Sciatic nerve (tissue), 2 donors: Measurements from ENCODE around the gene PDHX. TPM values are rescaled to one million over a fixed set of nuclear protein-coding genes. Genes with fewer than 3 reads are reported as not detected.

Experiments used
- ATAC-seq: fragments of 200-7000 bp; cut with Tn5 transposase; one replicate; pipeline ENCODE4 v1.9.1; 2020; ENCODE audit warnings: mild to moderate bottlenecking, moderate library complexity
- DNase-seq: peaks from one replicate; pipeline ENCODE4 v3.0.0-alpha.2; 2020; ENCODE audit warnings: low spot score
- intact Hi-C: fragments of 100-400 bp; cut with DNase I; formaldehyde crosslinking; loops from one replicate; pipeline ENCODE4 v1.14.2; 2022
- microRNA-seq: library from miRNA; unstranded; fragments of <30 nt; microRNA quantifications from one replicate; pipeline ENCODE4 v1.2.0, GENCODE V29; 2020
- total RNA-seq: library from RNA; stranded (reverse); fragmentation: NEBNext Ultra II Directional; extraction: Animal tissue kit (Norgen Biotek cat#: 25700); gene quantifications from one replicate; pipeline ENCODE4 v1.2.1, GENCODE V29; 2021
- donor health status: DM: no; HTN: no; CAD: no.
- donor health status: DM: no; HTN: no; CAD: no.

PDHX gene
- total RNA-seq, 1 donor from 2014 or later = 37.0 TPM

DNA sequence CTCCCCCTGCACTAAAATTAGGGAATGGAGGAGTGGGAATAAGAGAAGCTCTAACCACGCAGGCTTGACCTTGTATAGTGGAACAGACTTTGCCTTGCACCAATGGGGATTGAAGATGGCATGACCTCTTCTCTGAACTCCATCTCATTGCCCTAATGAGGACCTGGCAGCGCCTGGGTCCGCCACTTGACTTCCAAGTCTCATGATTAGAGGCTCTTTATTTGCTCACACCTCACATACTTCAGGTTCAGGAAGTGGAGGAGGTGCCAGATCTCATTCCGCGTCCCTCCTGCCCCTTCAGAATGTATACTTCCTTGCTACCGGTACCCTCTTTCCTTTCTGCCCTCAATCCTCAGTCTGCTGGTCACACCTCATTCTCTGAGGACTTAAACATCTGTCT is 116.6 kb downstream of the PDHX start:
- DNase-seq (no peak), ATAC-seq (no peak)
- intact Hi-C loops = no loop called here

DNA sequence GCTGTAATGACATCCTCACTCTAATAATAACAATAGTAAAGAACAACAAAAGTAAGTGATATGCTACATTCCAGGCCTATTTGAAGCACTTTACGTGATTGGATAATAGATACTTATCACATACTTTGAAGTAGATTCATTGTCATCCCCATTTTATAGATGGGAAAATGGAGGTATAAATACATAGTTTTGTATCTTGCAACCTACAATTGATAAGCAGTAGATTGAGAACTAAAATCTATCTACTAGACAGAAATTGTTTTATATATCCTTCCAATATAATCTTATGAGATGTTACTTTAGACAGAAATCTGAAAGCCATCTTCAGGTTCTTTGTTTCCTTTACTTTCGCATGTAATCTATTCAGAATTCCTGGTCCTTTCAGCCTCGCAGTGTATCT is 118.0 kb downstream of the PDHX start:
- intact Hi-C loops = no loop called here
- ATAC-seq (no peak), DNase-seq (no peak)

DNA sequence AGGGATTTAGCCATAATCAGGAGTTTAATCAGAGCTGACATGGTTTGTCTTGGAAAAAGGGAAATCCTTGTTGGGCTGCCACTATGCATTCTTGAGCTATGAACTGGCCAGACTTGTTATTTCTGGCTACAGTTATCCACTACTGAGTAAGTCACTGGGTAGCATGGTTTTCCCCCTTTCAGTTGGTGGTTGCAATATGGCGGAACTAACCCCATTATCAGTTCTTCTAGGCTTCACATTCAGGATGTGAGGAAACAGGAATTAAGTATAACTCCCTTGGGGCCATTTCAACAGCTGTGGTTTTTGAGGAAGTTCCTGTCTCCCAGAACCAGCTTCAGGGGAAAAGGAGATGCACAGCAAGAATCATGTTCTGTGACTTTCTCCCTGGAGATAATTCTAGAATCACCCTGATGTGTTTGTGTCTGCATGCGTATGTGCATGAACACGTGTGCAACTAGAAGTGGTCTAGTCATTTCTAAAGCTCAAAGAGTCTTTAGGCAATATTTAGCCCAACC is 119.5 kb downstream of the PDHX start:
- peak; percentile 50 for ATAC-seq
- no peak for DNase-seq
- intact Hi-C loops = no loop called here

DNA sequence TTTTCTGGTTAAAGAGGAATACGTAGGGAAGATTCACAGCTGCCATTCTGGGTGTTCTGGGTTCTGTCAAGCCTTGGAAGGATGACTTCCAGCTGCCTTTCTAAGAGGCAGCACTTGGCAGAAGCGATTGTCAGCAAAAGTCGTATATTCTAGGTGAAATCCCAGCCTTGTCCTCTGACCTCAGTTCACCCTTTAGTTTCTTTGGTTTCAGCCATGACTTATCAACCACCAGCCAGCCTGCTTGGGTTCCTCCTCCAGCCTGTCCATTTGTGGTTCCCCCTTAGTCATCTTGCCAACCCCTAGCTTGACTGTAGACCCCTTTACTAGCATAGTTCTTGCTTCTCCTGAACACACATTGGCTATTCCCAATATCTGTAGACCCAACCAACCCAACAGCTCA is 120.2 kb downstream of the PDHX start:
- intact Hi-C loops = no loop called here
- DNase-seq = no peak
- ATAC-seq = no peak

DNA sequence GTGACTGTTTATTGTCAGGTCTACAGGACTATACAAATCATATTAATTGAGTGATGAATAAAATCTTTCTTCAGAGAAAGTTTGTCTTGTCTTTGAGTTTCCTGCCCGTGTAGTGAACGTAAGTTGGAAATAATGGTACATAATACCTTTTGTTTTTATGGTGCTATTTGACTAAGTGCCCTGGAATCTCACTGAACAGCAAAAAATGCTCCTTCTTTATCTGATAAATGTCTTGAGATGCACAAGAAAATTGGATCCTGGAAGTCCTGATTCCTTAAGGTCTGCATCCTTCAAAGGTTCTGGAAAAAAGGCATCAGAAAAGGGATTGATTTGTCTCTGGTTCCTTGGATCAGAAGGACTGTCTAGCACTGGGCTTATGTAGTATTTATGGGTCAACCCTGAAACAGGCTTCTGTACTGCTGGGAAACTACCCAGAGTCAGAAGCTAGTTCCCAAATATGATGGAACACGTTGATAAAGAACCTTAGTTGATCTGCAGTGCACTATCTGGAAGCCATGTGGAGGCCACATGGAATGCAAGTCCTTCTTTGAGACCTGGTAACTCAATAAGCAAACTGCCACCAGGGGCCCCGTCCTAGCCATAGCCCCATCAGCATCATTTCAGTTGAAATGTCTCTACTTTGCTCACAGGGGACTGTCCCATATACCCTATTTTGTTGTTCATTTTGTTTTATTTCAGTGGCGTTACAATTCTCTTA is 122.0 kb downstream of the PDHX start:
- no peak for ATAC-seq

DNA sequence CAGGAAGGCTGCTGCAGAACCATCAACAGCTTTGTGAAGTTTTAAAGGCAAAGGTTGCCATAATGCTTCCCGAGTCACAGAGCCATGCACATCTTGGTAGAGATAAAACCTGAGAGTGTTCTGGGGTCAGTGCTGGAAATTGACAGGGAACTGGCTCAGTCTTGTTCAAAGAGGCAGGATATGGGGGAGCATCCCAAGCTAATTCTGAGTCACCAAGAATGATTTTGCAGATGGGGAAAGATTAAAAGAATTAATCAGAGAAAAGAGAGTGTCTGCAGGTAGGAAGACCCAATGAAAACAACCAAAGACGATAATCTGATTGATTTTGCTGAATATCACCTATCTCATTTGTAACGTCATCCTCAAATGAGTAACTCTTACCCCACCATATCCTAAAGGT is 122.7 kb downstream of the PDHX start:
- intact Hi-C loops = no loop called here
- DNase-seq = no peak
- ATAC-seq = no peak

More for the DNA sequence above, 122.0 kb downstream of the PDHX start:
- intact Hi-C loops = no loop called here
- DNase-seq = no peak

DNA sequence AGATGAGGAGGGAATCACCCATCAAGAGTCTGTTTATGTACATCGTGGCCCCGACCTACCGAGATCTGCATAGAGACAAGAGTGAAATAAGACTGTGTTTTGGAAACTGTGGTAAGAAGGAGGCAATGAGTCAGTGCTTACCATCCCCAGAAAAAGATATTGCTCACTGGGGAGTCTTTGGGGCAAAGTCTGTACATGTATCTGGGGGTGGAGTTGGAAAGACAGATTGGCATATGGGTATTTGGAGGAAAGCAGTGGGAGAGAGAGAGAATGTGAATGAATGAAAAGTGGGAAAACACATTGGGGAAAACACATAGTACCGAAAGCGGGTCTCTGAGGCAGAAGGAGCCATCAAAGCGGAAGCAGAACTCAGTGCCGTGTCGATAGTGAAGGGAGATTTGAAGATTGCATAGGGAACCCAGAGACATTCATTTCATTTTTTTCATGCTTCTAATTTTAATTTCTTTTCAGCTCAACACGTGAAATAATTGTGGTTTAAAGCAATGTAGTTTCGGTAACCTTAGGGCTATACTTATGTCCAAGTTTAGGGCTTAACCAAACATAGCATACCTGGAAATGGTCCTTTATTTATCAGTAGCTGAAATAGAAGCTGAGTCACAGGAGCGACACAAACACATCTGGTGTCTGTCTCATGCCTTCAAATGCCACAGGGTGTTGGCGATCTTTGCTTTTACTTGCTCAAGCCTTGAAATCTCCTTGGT is 124.0 kb downstream of the PDHX start:
- DNase-seq (no peak), ATAC-seq (no peak)
- intact Hi-C loops = no loop called here

DNA sequence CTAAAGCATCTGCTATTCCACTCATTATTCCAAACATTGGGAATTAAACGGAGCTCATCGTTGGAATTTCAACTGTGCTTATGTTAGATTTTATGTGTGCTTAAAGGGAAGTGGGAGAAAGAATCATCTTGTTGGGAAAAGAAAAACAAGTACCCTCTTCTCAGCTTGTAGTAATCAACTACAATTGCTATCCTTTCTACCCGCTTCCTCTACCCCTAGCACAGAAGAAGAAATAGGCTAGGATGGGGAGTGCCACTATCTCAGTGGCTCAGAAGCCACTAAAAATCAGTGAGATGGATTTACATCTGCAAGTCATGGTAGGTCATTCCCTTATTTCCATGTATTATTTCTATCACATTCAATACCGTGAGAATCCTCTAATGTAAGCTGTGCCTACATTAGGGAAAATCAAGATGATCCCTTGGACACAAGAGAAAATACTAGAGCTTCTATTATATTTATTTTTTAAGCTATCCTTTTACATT is 124.7 kb downstream of the PDHX start:
- intact Hi-C loops = no loop called here
- no peak for ATAC-seq
- no peak for DNase-seq

DNA sequence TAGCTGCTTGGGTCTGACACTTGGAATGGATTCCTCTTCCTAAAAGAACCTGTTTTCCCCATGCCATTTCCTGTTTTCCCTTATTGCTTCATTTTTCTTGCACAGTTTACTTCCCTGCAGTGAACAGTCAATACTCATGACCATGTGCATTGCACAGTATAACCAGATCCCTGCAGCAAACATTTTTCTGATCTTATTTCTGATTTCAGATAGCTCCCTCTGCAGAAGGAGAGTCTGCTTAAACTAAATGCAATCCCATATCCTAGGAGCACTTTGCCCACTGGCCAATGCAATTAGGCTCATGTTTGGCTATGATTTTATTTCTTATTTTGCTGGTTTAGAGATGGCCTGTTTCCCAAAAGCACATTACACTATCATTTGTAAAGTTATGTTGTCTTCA is 125.8 kb downstream of the PDHX start:
- DNase-seq (no peak), ATAC-seq (no peak)
- intact Hi-C loops = no loop called here

DNA sequence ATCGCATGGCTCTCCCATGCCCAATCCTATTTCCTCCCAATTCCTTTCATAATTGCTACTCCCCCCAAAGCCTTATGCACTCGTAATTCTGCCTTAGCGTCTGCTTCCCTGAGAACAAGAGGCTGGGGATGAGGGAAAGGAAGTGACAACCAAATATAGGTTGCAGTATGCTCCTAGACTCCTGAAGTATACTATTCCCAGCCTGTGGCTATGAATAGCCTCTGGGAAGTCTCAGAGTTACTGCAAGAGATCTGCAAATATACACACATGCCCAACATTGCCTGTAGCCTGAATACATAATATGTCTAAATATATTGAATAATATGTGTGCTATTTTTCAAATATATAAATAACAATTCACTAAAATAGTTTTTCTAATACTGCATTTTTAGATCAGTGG is 126.5 kb downstream of the PDHX start:
- intact Hi-C loops = no loop called here
- no peak for DNase-seq
- ATAC-seq = no peak

DNA sequence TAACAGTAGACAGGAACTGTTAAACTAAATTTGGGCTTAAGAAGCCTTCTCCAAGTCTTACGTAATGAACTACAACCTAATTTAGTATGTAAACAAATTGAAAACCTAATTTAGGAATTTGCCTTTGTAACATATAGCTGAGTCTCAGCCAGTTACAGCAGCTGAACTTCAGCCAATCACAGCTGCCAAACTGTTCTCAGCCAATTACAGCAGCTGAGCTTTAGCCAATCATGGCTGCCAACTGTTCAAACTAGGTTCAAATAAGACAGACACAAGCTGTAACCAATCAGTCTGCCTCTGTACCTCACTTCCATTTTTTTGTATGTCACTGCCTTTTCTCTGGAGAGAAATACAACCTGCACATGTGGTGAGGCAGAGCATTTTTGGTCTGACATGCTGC is 127.5 kb downstream of the PDHX start:
- no peak for ATAC-seq
- intact Hi-C loops = no loop called here
- DNase-seq = no peak

DNA sequence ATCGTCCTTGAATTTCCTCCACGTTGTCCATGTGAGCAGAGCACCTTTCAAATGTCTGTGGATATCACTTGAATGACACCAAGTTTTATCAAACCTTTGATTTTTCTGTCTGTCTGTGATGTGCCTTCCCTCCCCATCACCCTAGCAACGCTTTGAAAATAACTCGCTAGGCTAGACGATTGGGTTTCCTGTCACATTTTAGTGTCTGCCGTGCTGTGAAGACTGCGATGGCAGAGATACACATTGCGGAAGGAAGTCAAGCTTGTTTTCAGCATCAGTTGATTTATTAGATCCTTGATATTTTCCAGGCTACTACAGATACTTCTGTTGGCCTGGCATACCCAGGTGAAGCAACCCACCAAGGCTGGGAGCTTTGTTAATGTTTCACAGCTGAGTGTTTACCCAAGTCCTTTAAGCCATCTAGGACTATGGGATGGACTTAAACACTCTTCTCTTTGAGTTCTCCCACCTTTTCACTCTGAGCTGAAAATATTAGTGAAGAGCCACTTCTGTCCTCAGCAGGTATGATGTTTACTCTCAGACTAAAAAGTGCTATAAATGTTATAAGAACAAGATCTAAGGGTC is 128.9 kb downstream of the PDHX start:
- DNase-seq (no peak), ATAC-seq (peak; percentile 55)
- intact Hi-C loops = no loop called here

Small RNA genes within 50 kb of the gene (microRNA-seq; reads per million reads assigned to microRNA genes)
- gene MIR1343 = 1.1 reads per million

Other genes with a start within 250 kb of the PDHX start
- gene APIP, start 239 bp upstream of the PDHX start, total RNA-seq = 35.4 TPM
- gene CD44, start 222.6 kb downstream of the PDHX start, total RNA-seq = 188 TPM